ENCODE data around the gene SLC23A1.

GRCh38 chr5:139397921-139398320 is 14.8 kb upstream of the SLC23A1 start:
- TF ChIP-seq POLR2AphosphoS5 (IDR thresholded peaks at IDR 0.05), result no peak
- no peak for TF ChIP-seq EP300 (IDR thresholded peaks at IDR 0.05)
- TF ChIP-seq, protein P1, sequence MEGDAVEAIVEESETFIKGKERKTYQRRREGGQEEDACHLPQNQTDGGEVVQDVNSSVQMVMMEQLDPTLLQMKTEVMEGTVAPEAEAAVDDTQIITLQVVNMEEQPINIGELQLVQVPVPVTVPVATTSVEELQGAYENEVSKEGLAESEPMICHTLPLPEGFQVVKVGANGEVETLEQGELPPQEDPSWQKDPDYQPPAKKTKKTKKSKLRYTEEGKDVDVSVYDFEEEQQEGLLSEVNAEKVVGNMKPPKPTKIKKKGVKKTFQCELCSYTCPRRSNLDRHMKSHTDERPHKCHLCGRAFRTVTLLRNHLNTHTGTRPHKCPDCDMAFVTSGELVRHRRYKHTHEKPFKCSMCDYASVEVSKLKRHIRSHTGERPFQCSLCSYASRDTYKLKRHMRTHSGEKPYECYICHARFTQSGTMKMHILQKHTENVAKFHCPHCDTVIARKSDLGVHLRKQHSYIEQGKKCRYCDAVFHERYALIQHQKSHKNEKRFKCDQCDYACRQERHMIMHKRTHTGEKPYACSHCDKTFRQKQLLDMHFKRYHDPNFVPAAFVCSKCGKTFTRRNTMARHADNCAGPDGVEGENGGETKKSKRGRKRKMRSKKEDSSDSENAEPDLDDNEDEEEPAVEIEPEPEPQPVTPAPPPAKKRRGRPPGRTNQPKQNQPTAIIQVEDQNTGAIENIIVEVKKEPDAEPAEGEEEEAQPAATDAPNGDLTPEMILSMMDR (IDR thresholded peaks at IDR 0.05), result no peak
